ENCODE measurements around the gene FAS. TPM values are rescaled to one million over a fixed set of nuclear protein-coding genes. Genes with fewer than 3 reads are reported as not detected.

The FAS gene
- total RNA-seq, 1 donor from 2014 or later, result 6.3 TPM

DNA sequence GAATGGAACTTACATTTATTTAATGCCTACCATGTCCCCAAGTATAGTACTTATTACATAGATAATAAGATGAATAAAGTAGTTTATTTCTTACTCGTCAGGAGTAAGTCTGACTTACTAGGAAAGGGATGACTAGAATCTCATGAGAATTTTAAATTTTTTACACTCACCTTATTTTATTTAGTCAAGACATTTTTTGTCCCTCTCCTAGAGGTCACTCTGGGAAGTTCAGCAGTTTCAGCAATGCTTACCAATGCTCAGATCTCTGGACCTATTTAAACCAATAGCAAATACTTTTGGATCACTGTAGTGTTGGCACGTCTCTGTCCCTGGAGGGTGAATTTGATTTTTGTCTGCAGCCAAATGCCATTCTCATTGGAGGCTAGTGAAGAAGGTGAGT, 27.3 kb upstream of the FAS start:
- TF ChIP-seq, protein P1, sequence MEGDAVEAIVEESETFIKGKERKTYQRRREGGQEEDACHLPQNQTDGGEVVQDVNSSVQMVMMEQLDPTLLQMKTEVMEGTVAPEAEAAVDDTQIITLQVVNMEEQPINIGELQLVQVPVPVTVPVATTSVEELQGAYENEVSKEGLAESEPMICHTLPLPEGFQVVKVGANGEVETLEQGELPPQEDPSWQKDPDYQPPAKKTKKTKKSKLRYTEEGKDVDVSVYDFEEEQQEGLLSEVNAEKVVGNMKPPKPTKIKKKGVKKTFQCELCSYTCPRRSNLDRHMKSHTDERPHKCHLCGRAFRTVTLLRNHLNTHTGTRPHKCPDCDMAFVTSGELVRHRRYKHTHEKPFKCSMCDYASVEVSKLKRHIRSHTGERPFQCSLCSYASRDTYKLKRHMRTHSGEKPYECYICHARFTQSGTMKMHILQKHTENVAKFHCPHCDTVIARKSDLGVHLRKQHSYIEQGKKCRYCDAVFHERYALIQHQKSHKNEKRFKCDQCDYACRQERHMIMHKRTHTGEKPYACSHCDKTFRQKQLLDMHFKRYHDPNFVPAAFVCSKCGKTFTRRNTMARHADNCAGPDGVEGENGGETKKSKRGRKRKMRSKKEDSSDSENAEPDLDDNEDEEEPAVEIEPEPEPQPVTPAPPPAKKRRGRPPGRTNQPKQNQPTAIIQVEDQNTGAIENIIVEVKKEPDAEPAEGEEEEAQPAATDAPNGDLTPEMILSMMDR (IDR thresholded peaks at IDR 0.05; ENCODE audit: unreplicated experiment), result peak; percentile 23
- Mint-ChIP-seq H3K27me3 (ENCODE audit: low read depth) (no peaks in the 10 kb centered on the region), H3K4me1 (peaks cover 17% of the 10 kb centered on the region), H3K36me3 (no peaks in the 10 kb centered on the region), H3K27ac (no peak overlapping the region), H3K4me3 (no peak overlapping the region), H3K9me3 (no peaks in the 10 kb centered on the region)
- DNase-seq (ENCODE audit: low spot score in 2 of 2, unreplicated experiment in 2 of 2), result no peak

DNA sequence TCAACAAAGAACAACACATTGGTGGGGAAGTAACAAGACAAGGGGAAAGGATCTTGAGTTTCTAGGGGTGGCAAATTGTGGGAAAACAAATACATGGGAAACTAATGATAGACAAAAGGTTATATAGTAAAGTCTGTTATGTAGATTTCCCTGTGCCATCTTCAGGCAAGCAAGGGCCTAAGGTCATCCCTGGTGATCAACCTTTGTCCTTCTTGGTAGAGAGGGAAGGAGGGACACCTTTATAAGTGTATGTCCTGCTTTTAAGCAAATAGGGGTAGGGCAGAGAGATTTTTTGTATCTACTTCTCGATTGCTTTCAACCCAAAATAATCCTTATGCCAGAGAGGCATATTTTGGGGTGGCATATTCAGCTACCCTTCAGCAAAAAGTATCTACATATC, 26.2 kb upstream of the FAS start:
- Mint-ChIP-seq H3K27ac (no peak overlapping the region), H3K4me1 (peaks cover 17% of the 10 kb centered on the region), H3K9me3 (no peaks in the 10 kb centered on the region), H3K4me3 (no peak overlapping the region), H3K36me3 (no peaks in the 10 kb centered on the region), H3K27me3 (ENCODE audit: low read depth) (no peaks in the 10 kb centered on the region)
- DNase-seq (ENCODE audit: low spot score in 2 of 2, unreplicated experiment in 2 of 2), result no peak
- TF ChIP-seq, protein P1 (IDR thresholded peaks at IDR 0.05; ENCODE audit: unreplicated experiment), result no peak

DNA sequence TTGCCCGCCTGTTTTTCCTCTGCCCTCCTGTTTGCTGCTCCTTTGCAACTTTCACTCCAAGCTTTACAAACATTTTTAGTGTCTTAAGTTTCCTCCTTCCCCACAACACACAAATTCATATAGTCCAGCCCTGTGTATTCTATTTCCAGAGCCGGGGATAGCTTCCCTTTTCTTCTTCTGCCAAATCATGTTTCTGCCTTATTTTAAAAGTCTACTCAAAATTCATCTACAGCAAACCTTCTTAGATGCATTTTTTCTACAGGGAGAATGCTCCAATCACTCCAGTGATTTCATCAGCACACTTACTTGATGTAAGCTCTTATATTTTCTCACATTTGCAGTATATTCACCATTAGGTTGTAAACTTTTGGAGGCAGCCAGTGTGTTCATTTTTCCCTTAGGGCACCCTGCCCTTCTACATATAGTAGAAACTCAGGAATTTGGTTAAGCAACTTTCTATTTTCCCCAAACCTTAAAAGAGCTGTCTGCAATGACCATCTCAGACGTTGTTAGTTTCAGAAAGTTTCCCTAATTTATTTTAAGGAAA, 25.7 kb upstream of the FAS start:
- peak overlapping the region; percentile 6 for H3K27ac Mint-ChIP-seq
- no peaks in the 10 kb centered on the region for H3K36me3 Mint-ChIP-seq

DNA sequence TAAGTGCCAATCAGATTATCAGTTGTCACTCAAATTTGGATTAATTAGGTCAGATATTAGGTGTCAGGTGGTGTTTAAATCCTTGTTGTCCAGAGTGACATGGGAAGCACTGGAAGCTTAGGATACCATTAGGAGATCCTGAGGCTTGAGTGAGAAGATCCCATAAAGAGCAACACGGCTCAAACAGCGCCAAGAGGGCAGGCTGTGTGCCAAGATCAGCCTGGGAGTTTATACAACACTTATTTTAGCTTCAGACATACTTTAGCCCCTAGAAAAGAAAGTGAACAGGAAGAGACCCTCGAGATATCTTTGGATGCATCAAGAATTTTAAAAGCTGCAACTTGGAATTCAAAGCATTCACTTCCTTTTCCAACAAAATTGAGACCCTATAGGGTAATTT, 23.8 kb upstream of the FAS start:
- Mint-ChIP-seq H3K4me3 (no peak overlapping the region), H3K36me3 (no peaks in the 10 kb centered on the region), H3K27me3 (ENCODE audit: low read depth) (no peaks in the 10 kb centered on the region), H3K27ac (no peak overlapping the region), H3K9me3 (no peaks in the 10 kb centered on the region), H3K4me1 (peaks cover 17% of the 10 kb centered on the region)
- TF ChIP-seq, protein P1 (IDR thresholded peaks at IDR 0.05; ENCODE audit: unreplicated experiment), result no peak
- DNase-seq (ENCODE audit: low spot score in 2 of 2, unreplicated experiment in 2 of 2), result no peak

More for the DNA sequence above, 25.7 kb upstream of the FAS start:
- H3K27me3 Mint-ChIP-seq (ENCODE audit: low read depth), result no peaks in the 10 kb centered on the region
- peaks cover 17% of the 10 kb centered on the region for H3K4me1 Mint-ChIP-seq
- TF ChIP-seq, protein P1 (IDR thresholded peaks at IDR 0.05; ENCODE audit: unreplicated experiment), result no peak
- H3K9me3 Mint-ChIP-seq, result no peaks in the 10 kb centered on the region
- H3K4me3 Mint-ChIP-seq, result no peak overlapping the region
- no peak for DNase-seq (ENCODE audit: low spot score in 2 of 2, unreplicated experiment in 2 of 2)

DNA sequence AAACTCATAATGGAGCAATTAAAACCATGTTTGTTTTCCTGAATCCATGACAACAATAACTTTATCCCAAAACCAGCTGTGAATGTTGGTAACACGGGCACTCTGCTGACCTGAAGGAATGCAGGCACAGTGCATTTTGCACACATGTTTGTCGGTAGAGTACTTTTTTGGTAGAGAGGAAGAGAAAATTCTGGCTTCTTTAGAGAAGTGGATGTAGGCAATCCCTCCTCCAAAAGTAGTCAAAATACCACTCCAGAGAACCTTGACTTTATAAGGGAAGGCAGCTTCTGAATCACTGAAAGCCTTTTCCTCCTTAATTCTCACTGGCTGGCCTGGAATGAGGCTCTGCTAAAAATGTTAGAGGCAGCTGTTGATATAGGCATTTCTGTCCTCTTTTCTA, 22.2 kb upstream of the FAS start:
- H3K4me1 Mint-ChIP-seq, result peaks cover 17% of the 10 kb centered on the region
- no peaks in the 10 kb centered on the region for H3K9me3 Mint-ChIP-seq
- H3K27ac Mint-ChIP-seq, result no peak overlapping the region
- TF ChIP-seq, protein P1 (IDR thresholded peaks at IDR 0.05; ENCODE audit: unreplicated experiment), result no peak
- H3K4me3 Mint-ChIP-seq, result no peak overlapping the region
- DNase-seq (ENCODE audit: low spot score in 2 of 2, unreplicated experiment in 2 of 2), result no peak
- H3K36me3 Mint-ChIP-seq, result no peaks in the 10 kb centered on the region
- no peaks in the 10 kb centered on the region for H3K27me3 Mint-ChIP-seq (ENCODE audit: low read depth)
